ENCODE measurements around the gene KCTD5.
"Not testable (repeated sequence)": the region's sequence is repeated elsewhere in the genome, so short reads cannot be mapped to it uniquely, and the experiment has no call there.

KCTD5 gene

GRCh38 chr16:2692251-2692947 is 10.1 kb downstream of the KCTD5 start:
- peak overlapping the region; percentile 70 for H3K27ac ChIP-seq (ENCODE audit: low read depth, low read length)
- no peak overlapping the region for H3K4me3 ChIP-seq (ENCODE audit: low read length)
- peaks cover 4% of the 10 kb centered on the region for H3K36me3 ChIP-seq (ENCODE audit: control insufficient read depth, insufficient read depth, low read length)
- H3K27me3 ChIP-seq (ENCODE audit: control insufficient read depth, insufficient read depth, low read length), result no peaks in the 10 kb centered on the region
- no peak overlapping the region for H3K9ac ChIP-seq (ENCODE audit: low read length)
- H3K4me1 ChIP-seq (ENCODE audit: control insufficient read depth, insufficient read depth, low read length), result peaks cover 5% of the 10 kb centered on the region

- Histone ChIP-seq H3K27me3 (ENCODE audit: control insufficient read depth, insufficient read depth, low read length) (no peaks in the 10 kb centered on the region), H3K9ac (ENCODE audit: low read length) (no peak overlapping the region), H3K4me3 (ENCODE audit: low read length) (no peak overlapping the region), H3K36me3 (ENCODE audit: control insufficient read depth, insufficient read depth, low read length) (peaks cover 6% of the 10 kb centered on the region), H3K27ac (ENCODE audit: low read depth, low read length) (peak overlapping the region; percentile 70), H3K4me1 (ENCODE audit: control insufficient read depth, insufficient read depth, low read length) (peaks cover 5% of the 10 kb centered on the region)
These were observed 10.8 kb downstream of the KCTD5 start for GRCh38 chr16:2692948-2693651.

- H3K36me3 ChIP-seq (ENCODE audit: control insufficient read depth, insufficient read depth, low read length), result peaks cover 26% of the 10 kb centered on the region
- not testable (repeated sequence) for H3K27me3 ChIP-seq (ENCODE audit: control insufficient read depth, insufficient read depth, low read length)
These were observed 14.4 kb downstream of the KCTD5 start for GRCh38 chr16:2696601-2697250.

GRCh38 chr16:2697401-2697948 is 15.2 kb downstream of the KCTD5 start:
- Histone ChIP-seq H3K36me3 (ENCODE audit: control insufficient read depth, insufficient read depth, low read length) (peaks cover 23% of the 10 kb centered on the region), H3K27ac (ENCODE audit: low read depth, low read length) (no peak overlapping the region), H3K4me3 (ENCODE audit: low read length) (no peak overlapping the region), H3K9ac (ENCODE audit: low read length) (no peak overlapping the region), H3K4me1 (ENCODE audit: control insufficient read depth, insufficient read depth, low read length) (peaks cover 3% of the 10 kb centered on the region), H3K27me3 (ENCODE audit: control insufficient read depth, insufficient read depth, low read length) (no peaks in the 10 kb centered on the region)

More at GRCh38 chr16:2696601-2697250, 14.4 kb downstream of the KCTD5 start:
- H3K4me3 ChIP-seq (ENCODE audit: low read length); H3K27ac ChIP-seq (ENCODE audit: low read depth, low read length); H3K4me1 ChIP-seq (ENCODE audit: control insufficient read depth, insufficient read depth, low read length); H3K9ac ChIP-seq (ENCODE audit: low read length): not testable (repeated sequence)

- peaks cover 29% of the 10 kb centered on the region for H3K36me3 ChIP-seq (ENCODE audit: control insufficient read depth, insufficient read depth, low read length)
- no peaks in the 10 kb centered on the region for H3K27me3 ChIP-seq (ENCODE audit: control insufficient read depth, insufficient read depth, low read length)
- no peak overlapping the region for H3K4me3 ChIP-seq (ENCODE audit: low read length)
- no peaks in the 10 kb centered on the region for H3K4me1 ChIP-seq (ENCODE audit: control insufficient read depth, insufficient read depth, low read length)
- no peak overlapping the region for H3K27ac ChIP-seq (ENCODE audit: low read depth, low read length)
- no peak overlapping the region for H3K9ac ChIP-seq (ENCODE audit: low read length)
These were observed 16.0 kb downstream of the KCTD5 start for GRCh38 chr16:2698103-2698870.

- Histone ChIP-seq H3K36me3 (ENCODE audit: control insufficient read depth, insufficient read depth, low read length) (peaks cover 30% of the 10 kb centered on the region), H3K9ac (ENCODE audit: low read length) (no peak overlapping the region), H3K4me1 (ENCODE audit: control insufficient read depth, insufficient read depth, low read length) (no peaks in the 10 kb centered on the region), H3K4me3 (ENCODE audit: low read length) (no peak overlapping the region), H3K27me3 (ENCODE audit: control insufficient read depth, insufficient read depth, low read length) (no peaks in the 10 kb centered on the region), H3K27ac (ENCODE audit: low read depth, low read length) (no peak overlapping the region)
These were observed 16.8 kb downstream of the KCTD5 start for GRCh38 chr16:2698965-2699750.

- Histone ChIP-seq H3K4me3 (ENCODE audit: low read length) (no peak overlapping the region), H3K4me1 (ENCODE audit: control insufficient read depth, insufficient read depth, low read length) (no peaks in the 10 kb centered on the region), H3K27me3 (ENCODE audit: control insufficient read depth, insufficient read depth, low read length) (no peaks in the 10 kb centered on the region), H3K36me3 (ENCODE audit: control insufficient read depth, insufficient read depth, low read length) (peaks cover 31% of the 10 kb centered on the region), H3K9ac (ENCODE audit: low read length) (no peak overlapping the region), H3K27ac (ENCODE audit: low read depth, low read length) (no peak overlapping the region)
These were observed 17.7 kb downstream of the KCTD5 start for GRCh38 chr16:2699791-2700600.

- Histone ChIP-seq H3K9ac (ENCODE audit: low read length) (no peak overlapping the region), H3K36me3 (ENCODE audit: control insufficient read depth, insufficient read depth, low read length) (peaks cover 34% of the 10 kb centered on the region), H3K4me1 (ENCODE audit: control insufficient read depth, insufficient read depth, low read length) (no peaks in the 10 kb centered on the region), H3K27ac (ENCODE audit: low read depth, low read length) (no peak overlapping the region), H3K27me3 (ENCODE audit: control insufficient read depth, insufficient read depth, low read length) (no peaks in the 10 kb centered on the region), H3K4me3 (ENCODE audit: low read length) (no peak overlapping the region)
These were observed 18.5 kb downstream of the KCTD5 start for GRCh38 chr16:2700786-2701185.

- H3K27me3 ChIP-seq (ENCODE audit: control insufficient read depth, insufficient read depth, low read length), result no peaks in the 10 kb centered on the region
- no peak overlapping the region for H3K27ac ChIP-seq (ENCODE audit: low read depth, low read length)
- no peak overlapping the region for H3K4me3 ChIP-seq (ENCODE audit: low read length)
- H3K9ac ChIP-seq (ENCODE audit: low read length), result no peak overlapping the region
- H3K36me3 ChIP-seq (ENCODE audit: control insufficient read depth, insufficient read depth, low read length), result peaks cover 38% of the 10 kb centered on the region
- H3K4me1 ChIP-seq (ENCODE audit: control insufficient read depth, insufficient read depth, low read length), result no peaks in the 10 kb centered on the region
These were observed 18.9 kb downstream of the KCTD5 start for GRCh38 chr16:2701272-2701671.

- Histone ChIP-seq H3K27ac (ENCODE audit: low read depth, low read length) (no peak overlapping the region), H3K27me3 (ENCODE audit: control insufficient read depth, insufficient read depth, low read length) (no peaks in the 10 kb centered on the region), H3K4me1 (ENCODE audit: control insufficient read depth, insufficient read depth, low read length) (no peaks in the 10 kb centered on the region), H3K36me3 (ENCODE audit: control insufficient read depth, insufficient read depth, low read length) (peaks cover 38% of the 10 kb centered on the region), H3K9ac (ENCODE audit: low read length) (no peak overlapping the region), H3K4me3 (ENCODE audit: low read length) (no peak overlapping the region)
These were observed 19.6 kb downstream of the KCTD5 start for GRCh38 chr16:2701713-2702437.

All from rectal smooth muscle tissue (tissue), 1 donor.